GM04503 (cell line): ENCODE data around the gene KRTAP1-3.
"Not testable (repeated sequence)": the region's sequence is repeated elsewhere in the genome, so short reads cannot be mapped to it uniquely, and the experiment has no call there.

ENCODE experiments used
- DNase-seq: peaks from one replicate; pipeline ENCODE4 v3.0.0-alpha.2; 2012; ENCODE audit warnings: low read depth

The KRTAP1-3 gene

GRCh38 chr17:41010441-41010840 is 24.2 kb downstream of the KRTAP1-3 start:
- no peak for DNase-seq

- no peak for DNase-seq
These were observed 24.7 kb downstream of the KRTAP1-3 start for GRCh38 chr17:41009936-41010335.

GRCh38 chr17:41009301-41009760 is 25.3 kb downstream of the KRTAP1-3 start:
- DNase-seq, result no peak

- no peak for DNase-seq
These were observed 25.9 kb downstream of the KRTAP1-3 start, which contains the start of gene KRTAP3-1 for GRCh38 chr17:41008811-41009210. Gene KRTAP3-1 (minus strand): TSS chr17:41009128. CDS start chr17:41009074, 54 bp downstream.

GRCh38 chr17:41004397-41004796 is 30.3 kb downstream of the KRTAP1-3 start:
- no peak for DNase-seq

- DNase-seq, result no peak
These were observed 30.7 kb downstream of the KRTAP1-3 start for GRCh38 chr17:41003926-41004325.

GRCh38 chr17:41002814-41003213 is 31.9 kb downstream of the KRTAP1-3 start:
- no peak for DNase-seq

- DNase-seq, result no peak
These were observed 32.9 kb downstream of the KRTAP1-3 start for GRCh38 chr17:41001795-41002194.

GRCh38 chr17:40999563-40999962 is 35.1 kb downstream of the KRTAP1-3 start, which contains the start of gene KRTAP3-2:
Gene KRTAP3-2 (minus strand): TSS chr17:40999906. CDS start chr17:40999853, 53 bp downstream.
- not testable (repeated sequence) for DNase-seq

GRCh38 chr17:40997361-40997760 is 37.3 kb downstream of the KRTAP1-3 start:
- no peak for DNase-seq

- no peak for DNase-seq
These were observed 37.8 kb downstream of the KRTAP1-3 start for GRCh38 chr17:40996829-40997228.

GRCh38 chr17:40995116-40995515 is 39.6 kb downstream of the KRTAP1-3 start:
- no peak for DNase-seq

- DNase-seq, result no peak
These were observed 40.8 kb downstream of the KRTAP1-3 start, which contains the start of gene KRTAP3-3 for GRCh38 chr17:40993839-40994238. Gene KRTAP3-3 (minus strand): TSS chr17:40994164. CDS start chr17:40994097, 67 bp downstream.

GRCh38 chr17:40993084-40993483 is 41.6 kb downstream of the KRTAP1-3 start:
- DNase-seq, result no peak

- no peak for DNase-seq
These were observed 42.0 kb downstream of the KRTAP1-3 start for GRCh38 chr17:40992666-40993065.

GRCh38 chr17:40986920-40987319 is 47.8 kb downstream of the KRTAP1-3 start:
- no peak for DNase-seq

GRCh38 chr17:40984226-40984625 is 50.4 kb downstream of the KRTAP1-3 start, which contains the start of gene KRT40:
Gene KRT40 (minus strand): TSS chr17:40984326. CDS start chr17:40984273, 53 bp downstream.
- no peak for DNase-seq
